Calu3 (cell line): Measurements from ENCODE around the gene ZC3H7B. TPM values are rescaled to one million over a fixed set of nuclear protein-coding genes. Genes with fewer than 3 reads are reported as not detected.

ENCODE experiments used
- BruUV-seq: library from RNA; stranded (reverse); fragments of 400-500 nt; replicated peaks from 2 replicates; lab custom pipeline; 2021; lab: Mats Ljungman, UMichigan
- CTCF ChIA-PET: fragments of 300-600 bp; sonication (Branson Sonifier 250); formaldehyde crosslinking; loops from one replicate; lab custom pipeline; 2022; ENCODE audit warnings: antibody characterized with exemption; lab: Charles Lee
- DNase-seq: peaks from one replicate; pipeline ENCODE4 v3.0.0; 2022
- H3K27ac Mint-ChIP-seq: one replicate; pipeline ENCODE4 v1.8.0; 2022; ENCODE audit warnings: mixed read lengths; ENCODE audit not compliant: unreplicated experiment
- H3K27me3 Mint-ChIP-seq: one replicate; pipeline ENCODE4 v1.8.0; 2022; ENCODE audit warnings: mixed read lengths; ENCODE audit not compliant: unreplicated experiment
- H3K36me3 Mint-ChIP-seq: one replicate; pipeline ENCODE4 v1.8.0; 2022; ENCODE audit warnings: mild to moderate bottlenecking, moderate library complexity, mixed read lengths; ENCODE audit not compliant: insufficient read depth, unreplicated experiment
- H3K4me1 Mint-ChIP-seq: one replicate; pipeline ENCODE4 v1.8.0; 2022; ENCODE audit warnings: mild to moderate bottlenecking, low read depth, mixed read lengths; ENCODE audit not compliant: unreplicated experiment
- H3K4me3 Mint-ChIP-seq: one replicate; pipeline ENCODE4 v1.8.0; 2022; ENCODE audit warnings: mild to moderate bottlenecking, low read depth, moderate library complexity, mixed read lengths; ENCODE audit not compliant: unreplicated experiment
- H3K9me3 Mint-ChIP-seq: one replicate; pipeline ENCODE4 v1.8.0; 2022; ENCODE audit warnings: low read depth, mixed read lengths; ENCODE audit not compliant: unreplicated experiment
- CTCF ChIP-seq: fragments of 200-600 bp; IDR thresholded peaks from one replicate; pipeline ENCODE4 v1.8.0; 2022; ENCODE audit warnings: antibody characterized with exemption; ENCODE audit not compliant: unreplicated experiment
- intact Hi-C: fragments of 100-400 bp; cut with micrococcal nuclease; formaldehyde crosslinking; loops from one replicate; pipeline ENCODE4 v1.10.0; 2022; ENCODE audit not compliant: unreplicated experiment
- total RNA-seq: library from RNA; stranded (reverse); gene quantifications from 2 replicates; pipeline ENCODE4 v1.2.3, GENCODE V29; 2022

The ZC3H7B gene
- total RNA-seq, 1 experiment from 2014 or later: 53.5 TPM

GRCh38 chr22:41302021-41302767 is 869 bp downstream of the ZC3H7B start:
- Mint-ChIP-seq H3K36me3 (peaks cover 28% of the 10 kb centered on the region), H3K9me3 (no peaks in the 10 kb centered on the region), H3K27me3 (no peaks in the 10 kb centered on the region), H3K27ac (peak overlapping the region; percentile 86), H3K4me1 (peaks cover 29% of the 10 kb centered on the region), H3K4me3 (peak overlapping the region; percentile 66)
- TF ChIP-seq CTCF: no peak
- intact Hi-C loops: no loop called here
- CTCF ChIA-PET: interaction anchor here (0.7 to 1.5 kb wide), 3 partner anchors 18 to 379 kb away, joined by 3 to 4 read pairs (median 3); no protein-coding TSS in a partner anchor
- DNase-seq: no peak
- no TSS peak for BruUV-seq

DNA sequence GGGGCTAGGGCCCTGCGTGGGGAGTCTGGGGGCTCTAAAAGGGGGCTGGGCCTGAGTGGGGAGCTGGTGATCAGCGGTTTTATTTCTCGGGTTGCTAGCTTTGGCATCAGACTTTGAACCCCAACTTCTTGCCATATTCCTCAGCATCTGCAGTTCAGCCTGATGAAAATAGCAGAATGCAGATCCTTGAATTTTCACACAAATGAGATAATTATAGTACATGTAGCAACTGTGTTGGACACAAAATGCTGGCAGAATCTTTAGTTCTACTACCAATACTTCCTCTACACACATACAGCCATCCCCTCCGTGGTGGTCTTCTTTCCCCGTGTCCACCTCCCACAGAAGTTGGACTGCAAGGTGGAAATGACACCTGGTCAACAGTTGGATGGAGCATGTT is 1.5 kb downstream of the ZC3H7B start:
- Mint-ChIP-seq H3K4me3 (peak overlapping the region; percentile 66), H3K4me1 (peaks cover 29% of the 10 kb centered on the region), H3K27ac (peak overlapping the region; percentile 86), H3K9me3 (no peaks in the 10 kb centered on the region), H3K36me3 (peaks cover 28% of the 10 kb centered on the region), H3K27me3 (no peaks in the 10 kb centered on the region)
- TF ChIP-seq CTCF: no peak
- intact Hi-C loops: no loop called here
- CTCF ChIA-PET: no interaction called here
- BruUV-seq: no TSS peak
- DNase-seq: no peak

- peaks cover 34% of the 10 kb centered on the region for H3K4me1 Mint-ChIP-seq
- no peak for TF ChIP-seq CTCF
- no peak for DNase-seq
- H3K27ac Mint-ChIP-seq: no peak overlapping the region
- H3K4me3 Mint-ChIP-seq: no peak overlapping the region
- CTCF ChIA-PET: no interaction called here
- peaks cover 27% of the 10 kb centered on the region for H3K36me3 Mint-ChIP-seq
- no peaks in the 10 kb centered on the region for H3K9me3 Mint-ChIP-seq
- BruUV-seq: no TSS peak
- intact Hi-C loops: no loop called here
- no peaks in the 10 kb centered on the region for H3K27me3 Mint-ChIP-seq
These were observed 4.3 kb downstream of the ZC3H7B start for GRCh38 chr22:41305646-41306045.

GRCh38 chr22:41308054-41308453 is 6.7 kb downstream of the ZC3H7B start:
- no peak overlapping the region for H3K27ac Mint-ChIP-seq
- CTCF ChIA-PET: interaction anchor here (0.7 kb wide), 1 partner anchor 46 kb away, joined by 5 read pairs; no protein-coding TSS in a partner anchor
- BruUV-seq: no TSS peak

More at GRCh38 chr22:41308054-41308453, 6.7 kb downstream of the ZC3H7B start:
- Mint-ChIP-seq H3K4me1 (peaks cover 35% of the 10 kb centered on the region), H3K4me3 (no peak overlapping the region), H3K36me3 (peaks cover 9% of the 10 kb centered on the region), H3K9me3 (no peaks in the 10 kb centered on the region), H3K27me3 (no peaks in the 10 kb centered on the region)
- intact Hi-C loops: no loop called here
- no peak for TF ChIP-seq CTCF
- no peak for DNase-seq
